Spleen (tissue), 11 donors: ENCODE measurements around the gene PCSK6. TPM values are rescaled to one million over a fixed set of nuclear protein-coding genes. Genes with fewer than 3 reads are reported as not detected.

Experiments
- DNase-seq: peaks from one replicate; pipeline ENCODE4 v3.0.0-alpha.2; 2020
- H3K27ac ChIP-seq, 8 donors: fragments of 200-600 bp; sonication (generic) in 7 of 8; 1 replicate in 4 of 8; 2 replicates in 4 of 8; pipeline versions ENCODE4 v1.5.0 to v1.8.0; 2016 to 2021; ENCODE audit warnings: inconsistent platforms in 4 of 8, mild to moderate bottlenecking in 4 of 8, moderate library complexity in 1 of 8
- H3K27me3 ChIP-seq, 7 donors: fragments of 200-600 bp; sonication (generic) in 6 of 7; replicated peaks in 1 of 7; 1 replicate in 4 of 7; 2 replicates in 3 of 7; pipeline versions ENCODE4 v1.5.0 to v1.8.0; 2016 to 2021; ENCODE audit warnings: inconsistent platforms in 3 of 7, mild to moderate bottlenecking in 1 of 7
- H3K36me3 ChIP-seq, 6 donors: fragments of 200-600 bp; sonication (generic) in 5 of 6; 1 replicate in 4 of 6; 2 replicates in 2 of 6; pipeline versions ENCODE4 v1.5.0 to v1.8.0; 2016 to 2021; ENCODE audit warnings: inconsistent platforms in 2 of 6
- H3K4me1 ChIP-seq, 6 donors: fragments of 200-600 bp; sonication (generic) in 5 of 6; 1 replicate in 3 of 6; 2 replicates in 3 of 6; pipeline versions ENCODE4 v1.5.0 to v1.8.0; 2016 to 2021; ENCODE audit warnings: inconsistent platforms in 3 of 6
- H3K4me3 ChIP-seq, 8 donors: fragments of 200-600 bp; sonication (generic) in 7 of 8; 1 replicate in 4 of 8; 2 replicates in 4 of 8; pipeline versions ENCODE4 v1.5.0 to v1.8.0; 2016 to 2021; ENCODE audit warnings: inconsistent platforms in 4 of 8, mild to moderate bottlenecking in 4 of 8, moderate library complexity in 2 of 8
- H3K9me3 ChIP-seq, 8 donors: fragments of 200-600 bp; sonication (generic) in 7 of 8; 1 replicate in 4 of 8; 2 replicates in 4 of 8; pipeline versions ENCODE4 v1.5.0 to v1.8.0; 2016 to 2021; ENCODE audit warnings: inconsistent platforms in 4 of 8
- CTCF ChIP-seq, 11 experiments: fragments of 200-600 bp in 7 of 11; fragments of 450-650 bp in 4 of 11; sonication (generic) in 4 of 11; IDR thresholded peaks in 8 of 11; conservative IDR thresholded peaks in 3 of 11; 1 replicate in 7 of 11; 2 replicates in 4 of 11; pipeline versions ENCODE4 v1.4.0 to v1.8.0; 2016 to 2021; ENCODE audit warnings: antibody characterized with exemption in 11 of 11, inconsistent platforms in 4 of 11, mild to moderate bottlenecking in 1 of 11
- POLR2A ChIP-seq, 3 donors: fragments of 450-650 bp; IDR thresholded peaks; one replicate each; pipeline ENCODE4 v1.5.1; 2017; ENCODE audit warnings: antibody characterized with exemption in 3 of 3, mild to moderate bottlenecking in 1 of 3
- POLR2AphosphoS5 ChIP-seq, 3 donors: sonication (generic); formaldehyde crosslinking; IDR thresholded peaks; one replicate each; pipeline ENCODE4 v1.5.1; 2017; ENCODE audit warnings: antibody characterized with exemption in 3 of 3
- WGBS, 5 donors: extraction: QIAGEN DNeasy Blood & Tissue Kit in 3 of 5; methylation state at CpG; one replicate each; pipeline versions ENCODE4 v1.1.5 to v1.1.7; 2013 to 2018; 5-methylcytosine and 5-hydroxymethylcytosine counted together
- intact Hi-C: fragments of 100-400 bp; cut with DNase I; formaldehyde crosslinking; loops from one replicate; pipeline ENCODE4 v1.15.0; 2023; ENCODE audit warnings: low total_unique reads
- polyA plus RNA-seq, 3 donors: library from polyadenylated mRNA; stranded (reverse); fragments of 200-250 nt; gene quantifications; one replicate each; pipeline ENCODE4 v1.2.1, GENCODE V29; 2013
- total RNA-seq, 7 donors: library from RNA; depleted of rRNA in 3 of 7; stranded (reverse); fragments of >200 nt in 3 of 7; fragmentation: NEBNext Ultra II Directional in 4 of 7; extraction: Animal tissue kit (Norgen Biotek cat#: 25700) in 4 of 7; gene quantifications; one replicate each; pipeline versions ENCODE4 v1.1.0 to v1.2.1, GENCODE V29; 2016 to 2021
- donor health status: healthy with polysubstance abuse.
- donor health status: DM: no; HTN: no; CAD: no; lungs with moderate emphysema.
- donor health status: DM: no; HTN: no; CAD: no.
- donor health status: Bipolar disorder and iron deficiency.
- donor health status: healthy.
- donor health status: DM: no; HTN: no; CAD: no.
- donor health status: DM: yes; HTN: yes; CAD: no.

PCSK6 gene
- total and polyA plus RNA-seq, 10 donors = 10.0 to 403 (median 252) TPM

GRCh38 chr15:101481917-101482525 lies 7.5 kb downstream of the PCSK6 start:
- DNase-seq = no peak
- Histone ChIP-seq H3K4me3 (no peak overlapping the region), H3K9me3 (no peaks in the 10 kb centered on the region), H3K27ac (peak overlapping the region in 6 of 8 donors; percentile 7 to 59 (median 35)), H3K4me1 (peaks cover 0 to 73% (median 21%) of the 10 kb centered on the region in 6 donors), H3K36me3 (peaks cover 0 to 27% (median 0%) of the 10 kb centered on the region in 6 donors), H3K27me3 (peaks cover 0 to 16% (median 0%) of the 10 kb centered on the region in 7 donors)
- 75 to 87% (median 85%) methylated on average over 17 of the region's 17 CpGs for WGBS, 5 donors
- no peak for TF ChIP-seq POLR2A (IDR thresholded peaks at IDR 0.05)
- no peak for TF ChIP-seq POLR2AphosphoS5 (IDR thresholded peaks at IDR 0.05)
- no peak for TF ChIP-seq CTCF (IDR thresholded peaks at IDR 0.05 in 8 of 11, conservative IDR thresholded peaks at IDR 0.05 in 3 of 11)
- intact Hi-C loops = no loop called here

GRCh38 chr15:101481381-101481705 lies 8.2 kb downstream of the PCSK6 start:
- H3K4me1 ChIP-seq = peaks cover 0 to 77% (median 21%) of the 10 kb centered on the region in 6 donors
- intact Hi-C loops = no loop called here
- H3K27me3 ChIP-seq = peaks cover 0 to 9% (median 0%) of the 10 kb centered on the region in 7 donors
- H3K36me3 ChIP-seq = peaks cover 0 to 27% (median 0%) of the 10 kb centered on the region in 6 donors
- no peak for DNase-seq
- peak overlapping the region in 4 of 8 donors; percentile 27 to 59 (median 49) for H3K27ac ChIP-seq
- no peak overlapping the region for H3K4me3 ChIP-seq
- TF ChIP-seq CTCF (IDR thresholded peaks at IDR 0.05 in 8 of 11, conservative IDR thresholded peaks at IDR 0.05 in 3 of 11) (no peak), POLR2AphosphoS5 (IDR thresholded peaks at IDR 0.05) (no peak), POLR2A (IDR thresholded peaks at IDR 0.05) (no peak)
- WGBS, 5 donors = 76 to 80% (median 78%) methylated on average over 8 of the region's 8 CpGs
- H3K9me3 ChIP-seq = no peaks in the 10 kb centered on the region

DNA sequence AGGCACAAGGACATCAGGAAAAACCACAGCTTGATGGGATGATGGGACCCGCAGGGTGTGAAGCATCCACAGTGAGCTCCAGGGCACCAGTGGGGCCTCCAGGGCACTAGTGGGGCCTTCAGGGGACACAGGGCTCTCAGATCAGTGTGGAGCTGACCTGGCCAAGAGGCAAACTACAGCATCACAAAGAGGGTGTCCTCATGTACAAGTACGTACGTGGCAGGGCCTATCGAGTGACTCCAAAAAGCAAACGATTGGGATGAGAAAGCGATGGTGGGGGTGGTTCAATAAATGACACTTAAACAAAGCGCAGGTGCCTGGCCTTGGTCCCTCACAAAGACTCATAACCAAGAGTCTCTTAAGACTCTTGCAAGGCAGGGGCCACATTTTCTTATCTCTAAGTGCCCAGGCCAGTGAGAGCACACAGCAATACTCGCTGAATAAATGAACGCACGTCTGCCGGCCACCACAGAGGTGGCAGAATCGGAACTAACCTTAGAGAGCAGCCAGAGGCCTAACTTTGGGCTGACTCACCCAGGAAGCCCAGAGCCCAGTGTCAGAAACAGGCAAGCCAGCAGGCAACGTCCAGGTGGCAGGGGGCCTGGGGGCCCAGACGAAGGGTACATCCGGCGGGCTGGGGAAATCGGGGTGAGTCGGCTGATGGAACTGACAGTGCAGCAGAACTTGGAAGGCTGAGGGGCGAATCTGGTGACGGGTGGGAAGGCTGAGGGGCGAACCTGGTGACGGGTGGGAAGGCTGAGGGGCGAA lies 8.7 kb downstream of the PCSK6 start:
- 71 to 75% (median 73%) methylated on average over 23 of the region's 23 CpGs for WGBS, 5 donors
- Histone ChIP-seq H3K36me3 (peaks cover 0 to 27% (median 0%) of the 10 kb centered on the region in 6 donors), H3K27me3 (peaks cover 0 to 4% (median 0%) of the 10 kb centered on the region in 7 donors), H3K9me3 (no peaks in the 10 kb centered on the region), H3K4me3 (no peak overlapping the region), H3K4me1 (peaks cover 0 to 72% (median 21%) of the 10 kb centered on the region in 6 donors), H3K27ac (peak overlapping the region in 4 of 8 donors; percentile 40 to 59 (median 46))
- intact Hi-C loops = no loop called here
- TF ChIP-seq CTCF (IDR thresholded peaks at IDR 0.05 in 8 of 11, conservative IDR thresholded peaks at IDR 0.05 in 3 of 11) (no peak), POLR2A (IDR thresholded peaks at IDR 0.05) (no peak), POLR2AphosphoS5 (IDR thresholded peaks at IDR 0.05) (no peak)
- no peak for DNase-seq
